SK-N-SH treated with all-trans-retinoic acid at 6 μM for 48 hours (cell line): ENCODE results near the gene PCGF5.

ENCODE experiments used
- ARNTL ChIP-seq: fragments of 450-650 bp; formaldehyde crosslinking; IDR thresholded peaks from 2 replicates; pipeline ENCODE4 v1.5.0; 2020; ENCODE audit warnings: low read depth, mild to moderate bottlenecking, moderate library complexity, borderline replicate concordance
- ISL1 ChIP-seq: fragments of 250-450 bp; sonication (Bioruptor Pico); IDR thresholded peaks from 2 replicates; pipeline ENCODE4 v2.1.2; 2022; ENCODE audit warnings: mild to moderate bottlenecking, moderate library complexity
- PPARA ChIP-seq: fragments of 250-450 bp; sonication (Bioruptor Pico); IDR thresholded peaks from 2 replicates; pipeline ENCODE4 v1.5.0; 2020; ENCODE audit warnings: mild to moderate bottlenecking, borderline replicate concordance
- RARB ChIP-seq: fragments of 250-450 bp; sonication (Bioruptor Pico); IDR thresholded peaks from 2 replicates; pipeline ENCODE4 v1.8.0; 2021; ENCODE audit warnings: mild to moderate bottlenecking, moderate library complexity
- TOX ChIP-seq: fragments of 250-450 bp; sonication (Bioruptor Pico); IDR thresholded peaks from 2 replicates; pipeline ENCODE4 v1.8.0; 2021; ENCODE audit warnings: mild to moderate bottlenecking, moderate library complexity, borderline replicate concordance
- ZC3H10 ChIP-seq: fragments of 250-450 bp; sonication (Bioruptor Pico); IDR thresholded peaks from 2 replicates; pipeline ENCODE4 v1.5.1; 2021; ENCODE audit warnings: mild to moderate bottlenecking, moderate library complexity
- ZFP30 ChIP-seq: fragments of 450-650 bp; formaldehyde crosslinking; IDR thresholded peaks from 2 replicates; pipeline ENCODE4 v1.5.0; 2022; ENCODE audit warnings: mild to moderate bottlenecking, moderate library complexity
- ZNF70 ChIP-seq: fragments of 450-650 bp; formaldehyde crosslinking; IDR thresholded peaks from 2 replicates; pipeline ENCODE4 v1.5.0; 2020; ENCODE audit warnings: mild to moderate bottlenecking, moderate library complexity
- TF ChIP-seq, protein P1 (sequence below): fragments of 250-450 bp; sonication (Bioruptor Pico); IDR thresholded peaks from 2 replicates; pipeline ENCODE4 v1.5.0; 2020; ENCODE audit warnings: mild to moderate bottlenecking, moderate library complexity

DNA sequence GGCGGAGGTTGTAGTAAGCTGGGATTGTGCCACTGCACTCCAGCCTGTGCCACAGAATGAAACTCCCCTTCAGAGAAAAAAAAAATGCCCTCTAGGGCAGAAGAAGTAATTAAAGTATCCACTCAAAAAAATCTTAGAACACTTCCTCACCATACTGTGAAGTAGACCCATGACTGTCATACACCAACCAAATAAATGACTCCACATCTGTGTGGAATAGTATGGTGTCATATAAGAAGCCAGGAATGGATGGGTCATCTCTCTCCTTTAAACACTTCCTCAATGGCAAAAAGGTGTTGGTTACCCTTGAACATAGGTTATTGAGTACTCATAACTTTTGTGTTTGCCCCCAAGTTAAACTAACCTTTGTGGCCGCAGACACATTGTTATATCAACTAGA is 48.1 kb upstream of the PCGF5 start:
- no peak for TF ChIP-seq ARNTL (CRISPR knock-in tag)
- TF ChIP-seq RARB (CRISPR knock-in tag): no peak
- TF ChIP-seq, protein P1, sequence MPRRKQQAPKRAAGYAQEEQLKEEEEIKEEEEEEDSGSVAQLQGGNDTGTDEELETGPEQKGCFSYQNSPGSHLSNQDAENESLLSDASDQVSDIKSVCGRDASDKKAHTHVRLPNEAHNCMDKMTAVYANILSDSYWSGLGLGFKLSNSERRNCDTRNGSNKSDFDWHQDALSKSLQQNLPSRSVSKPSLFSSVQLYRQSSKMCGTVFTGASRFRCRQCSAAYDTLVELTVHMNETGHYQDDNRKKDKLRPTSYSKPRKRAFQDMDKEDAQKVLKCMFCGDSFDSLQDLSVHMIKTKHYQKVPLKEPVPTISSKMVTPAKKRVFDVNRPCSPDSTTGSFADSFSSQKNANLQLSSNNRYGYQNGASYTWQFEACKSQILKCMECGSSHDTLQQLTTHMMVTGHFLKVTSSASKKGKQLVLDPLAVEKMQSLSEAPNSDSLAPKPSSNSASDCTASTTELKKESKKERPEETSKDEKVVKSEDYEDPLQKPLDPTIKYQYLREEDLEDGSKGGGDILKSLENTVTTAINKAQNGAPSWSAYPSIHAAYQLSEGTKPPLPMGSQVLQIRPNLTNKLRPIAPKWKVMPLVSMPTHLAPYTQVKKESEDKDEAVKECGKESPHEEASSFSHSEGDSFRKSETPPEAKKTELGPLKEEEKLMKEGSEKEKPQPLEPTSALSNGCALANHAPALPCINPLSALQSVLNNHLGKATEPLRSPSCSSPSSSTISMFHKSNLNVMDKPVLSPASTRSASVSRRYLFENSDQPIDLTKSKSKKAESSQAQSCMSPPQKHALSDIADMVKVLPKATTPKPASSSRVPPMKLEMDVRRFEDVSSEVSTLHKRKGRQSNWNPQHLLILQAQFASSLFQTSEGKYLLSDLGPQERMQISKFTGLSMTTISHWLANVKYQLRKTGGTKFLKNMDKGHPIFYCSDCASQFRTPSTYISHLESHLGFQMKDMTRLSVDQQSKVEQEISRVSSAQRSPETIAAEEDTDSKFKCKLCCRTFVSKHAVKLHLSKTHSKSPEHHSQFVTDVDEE (CRISPR knock-in tag): no peak
- no peak for TF ChIP-seq PPARA (CRISPR knock-in tag)
- TF ChIP-seq ZNF70: no peak
- TF ChIP-seq ZFP30 (CRISPR knock-in tag): no peak
- no peak for TF ChIP-seq ISL1
- TF ChIP-seq ZC3H10 (CRISPR knock-in tag): no peak
- TF ChIP-seq TOX: no peak
